ENCODE results near the gene RARG.

Gene RARG

GRCh38 chr12:53222806-53223261 lies 9.2 kb downstream of the RARG start:
- no peak for DNase-seq

DNA sequence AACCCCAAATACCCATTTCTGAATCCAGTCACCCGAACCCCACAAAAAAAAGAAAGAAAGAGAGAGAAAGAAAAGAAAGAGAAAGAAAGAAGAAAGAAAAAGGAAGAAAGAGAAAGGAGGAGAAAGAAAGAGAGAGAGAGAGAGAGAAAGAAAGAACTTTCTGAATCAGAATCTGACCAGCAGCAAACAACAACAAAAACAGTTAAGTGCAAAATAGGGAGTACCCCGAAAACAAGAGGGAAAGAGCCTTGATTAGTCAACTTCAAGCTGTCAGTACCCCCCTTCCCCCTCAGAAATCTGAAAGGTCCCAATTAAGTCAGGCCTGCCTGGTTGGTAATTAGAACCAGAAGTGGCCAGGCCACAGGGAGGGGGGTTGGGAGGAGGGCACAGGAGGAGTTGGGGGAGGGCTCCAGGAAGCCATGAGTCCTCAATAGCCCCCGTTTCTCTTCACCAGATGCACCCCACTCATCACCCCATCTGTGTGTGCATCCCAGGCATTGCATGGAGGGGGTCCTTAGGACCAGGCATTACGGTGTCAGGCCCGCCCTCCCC lies 9.8 kb downstream of the RARG start:
- DNase-seq, result no peak

GRCh38 chr12:53221203-53222080 lies 10.6 kb downstream of the RARG start:
- peak; percentile 56 for DNase-seq

DNA sequence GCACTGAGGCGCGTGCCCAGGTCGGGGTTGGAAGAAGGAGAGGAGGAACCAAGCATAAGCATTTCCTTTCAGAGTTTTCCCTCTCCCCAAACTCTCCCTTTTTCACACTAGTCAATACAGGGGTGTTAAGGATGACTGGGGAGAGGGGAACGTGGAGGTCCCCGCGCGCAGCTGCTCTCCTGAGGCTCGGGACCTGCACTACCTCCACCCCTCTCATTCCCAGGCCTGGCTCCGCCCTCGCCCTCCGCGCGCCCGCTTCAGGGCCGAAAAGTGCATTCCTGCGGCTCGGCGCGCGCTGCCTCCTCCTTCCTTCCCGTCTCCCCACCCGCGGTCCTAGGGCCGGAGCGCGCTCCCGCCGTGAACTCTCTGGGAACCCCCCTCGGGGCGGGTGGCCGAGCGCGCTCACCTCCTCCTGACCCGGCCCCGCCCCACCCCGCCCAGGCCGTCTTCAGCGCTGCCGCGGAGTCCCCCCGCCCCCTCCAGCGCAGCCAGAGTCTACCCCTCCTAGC lies 11.3 kb downstream of the RARG start:
- peak; percentile 66 for DNase-seq

- DNase-seq, result peak; percentile 66
These were observed 11.9 kb downstream of the RARG start for GRCh38 chr12:53219956-53220693.

DNA sequence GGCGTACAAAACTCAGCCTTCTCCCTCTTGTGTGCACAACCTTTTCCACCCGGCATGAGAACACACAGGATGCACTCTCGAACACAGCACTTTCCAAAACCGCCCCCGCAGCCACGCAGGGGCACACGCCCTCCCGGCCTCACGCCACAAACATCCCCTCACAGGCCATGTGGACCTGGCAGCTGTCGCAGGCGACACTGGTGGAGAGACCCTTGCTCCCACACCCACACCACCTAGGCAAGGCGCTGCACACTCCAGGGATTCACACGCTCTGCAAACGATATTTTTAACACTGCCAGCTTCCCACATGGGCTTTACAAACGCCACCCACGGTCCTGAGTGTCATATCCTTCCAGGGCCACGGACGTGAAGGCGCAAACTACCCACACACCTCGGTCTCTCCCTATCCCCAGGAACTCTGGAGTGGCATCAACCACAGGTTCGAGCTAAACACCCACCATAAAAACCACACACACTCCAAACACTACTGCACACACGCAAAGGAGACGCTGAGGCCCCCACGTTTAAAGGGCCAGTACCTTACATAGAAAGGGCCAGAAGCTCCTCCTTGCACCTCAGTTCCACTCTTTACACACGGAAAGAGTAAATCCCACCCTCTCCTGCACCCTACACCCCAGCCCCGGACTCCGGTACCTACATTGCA lies 12.6 kb downstream of the RARG start:
- DNase-seq, result peak; percentile 59

DNA sequence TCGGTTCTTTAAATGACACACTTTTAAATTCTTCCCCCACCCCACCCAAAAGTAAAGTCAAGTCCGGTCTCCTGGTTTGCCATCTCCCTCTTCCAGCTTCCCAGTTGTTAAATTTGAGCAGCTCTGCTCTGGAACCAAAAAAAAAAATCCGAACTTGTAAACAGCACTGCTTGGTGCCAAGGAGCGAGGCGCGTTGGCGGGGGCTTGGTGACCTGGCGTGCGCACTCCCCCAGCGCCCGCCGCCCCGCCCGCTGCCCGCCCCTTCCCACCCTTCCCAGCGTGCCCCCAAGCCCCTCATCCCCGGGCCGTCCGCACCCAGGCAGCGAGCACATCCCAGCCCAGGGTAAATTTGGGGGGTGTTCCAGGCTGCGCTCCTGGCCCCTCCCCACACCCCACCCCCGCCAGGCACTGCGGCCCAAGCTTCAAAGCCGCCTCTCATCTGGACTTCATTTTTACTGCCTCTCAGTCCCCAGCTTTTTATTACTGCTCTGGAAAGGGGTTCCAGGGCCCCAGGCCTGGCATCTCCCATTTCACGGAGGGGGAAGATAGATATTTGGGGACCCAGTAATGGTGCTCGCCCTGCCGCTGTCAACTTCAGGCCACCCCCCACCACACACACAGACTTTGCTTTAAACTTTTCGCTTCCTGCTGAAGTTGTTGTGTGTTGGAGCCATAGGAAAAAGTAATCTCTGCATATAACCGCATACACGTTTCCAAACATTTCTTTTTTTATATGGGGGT lies 13.3 kb downstream of the RARG start:
- DNase-seq, result no peak

DNA sequence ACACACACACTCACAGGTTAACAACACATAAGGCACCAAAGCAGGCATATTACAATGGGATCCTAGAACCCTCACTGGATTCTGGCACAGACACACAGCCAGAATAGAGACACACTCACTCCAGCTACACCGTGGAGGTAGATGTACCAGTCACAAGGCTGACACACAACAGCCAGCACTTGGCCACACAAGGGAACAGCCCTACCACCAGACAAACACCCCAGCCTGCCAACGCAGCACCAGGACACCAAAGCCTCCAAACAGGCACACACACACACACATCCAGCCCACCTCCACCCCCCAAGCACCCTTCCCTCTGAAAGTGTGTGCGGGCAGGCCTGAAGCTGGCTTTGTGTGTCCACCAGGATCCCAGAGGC lies 14.1 kb downstream of the RARG start:
- no peak for DNase-seq

DNA sequence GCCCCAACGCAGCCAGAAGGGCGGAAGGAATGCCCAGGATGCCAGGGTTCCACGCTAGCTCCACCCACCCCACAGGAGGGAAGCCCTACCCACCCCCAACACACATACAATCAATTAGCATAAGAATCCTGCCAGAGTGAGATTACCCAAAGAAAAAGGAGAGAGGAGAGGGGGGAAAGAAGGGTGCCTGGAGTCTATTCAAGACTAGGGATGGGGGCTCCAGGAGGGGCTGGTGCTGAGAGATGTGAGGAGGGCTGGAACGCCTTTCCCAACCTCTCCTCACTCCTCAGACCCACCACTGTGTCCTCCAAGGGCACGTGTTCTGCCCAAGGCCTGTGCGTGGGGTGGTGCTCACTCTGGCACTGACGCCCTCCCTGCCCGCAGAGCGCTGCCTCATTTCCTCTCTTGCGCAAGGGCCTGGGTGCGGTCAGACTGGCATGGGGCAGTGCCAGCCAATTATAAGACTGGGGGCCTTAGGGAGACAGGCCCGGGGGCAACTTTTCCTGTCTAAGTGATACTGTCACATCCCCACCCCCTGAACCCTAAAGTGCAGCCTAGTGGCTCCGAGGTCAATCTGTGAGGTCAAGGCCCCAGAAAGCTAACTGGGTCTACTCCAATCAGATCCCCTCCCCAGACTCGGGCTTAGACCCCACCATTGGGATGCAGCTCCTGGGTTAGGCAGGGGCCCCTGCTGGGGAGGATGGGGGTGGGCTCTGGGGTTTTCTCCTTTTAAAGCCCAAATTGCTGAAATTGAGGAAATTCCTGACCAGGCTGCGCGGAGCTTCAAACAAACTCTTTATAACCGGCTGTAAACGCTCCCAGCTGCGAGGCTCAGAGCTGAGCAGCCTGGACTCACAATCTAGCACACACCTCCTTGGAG lies 14.7 kb downstream of the RARG start:
- peak; percentile 54 for DNase-seq

GRCh38 chr12:53215497-53215896 lies 16.5 kb downstream of the RARG start:
- DNase-seq, result no peak

DNA sequence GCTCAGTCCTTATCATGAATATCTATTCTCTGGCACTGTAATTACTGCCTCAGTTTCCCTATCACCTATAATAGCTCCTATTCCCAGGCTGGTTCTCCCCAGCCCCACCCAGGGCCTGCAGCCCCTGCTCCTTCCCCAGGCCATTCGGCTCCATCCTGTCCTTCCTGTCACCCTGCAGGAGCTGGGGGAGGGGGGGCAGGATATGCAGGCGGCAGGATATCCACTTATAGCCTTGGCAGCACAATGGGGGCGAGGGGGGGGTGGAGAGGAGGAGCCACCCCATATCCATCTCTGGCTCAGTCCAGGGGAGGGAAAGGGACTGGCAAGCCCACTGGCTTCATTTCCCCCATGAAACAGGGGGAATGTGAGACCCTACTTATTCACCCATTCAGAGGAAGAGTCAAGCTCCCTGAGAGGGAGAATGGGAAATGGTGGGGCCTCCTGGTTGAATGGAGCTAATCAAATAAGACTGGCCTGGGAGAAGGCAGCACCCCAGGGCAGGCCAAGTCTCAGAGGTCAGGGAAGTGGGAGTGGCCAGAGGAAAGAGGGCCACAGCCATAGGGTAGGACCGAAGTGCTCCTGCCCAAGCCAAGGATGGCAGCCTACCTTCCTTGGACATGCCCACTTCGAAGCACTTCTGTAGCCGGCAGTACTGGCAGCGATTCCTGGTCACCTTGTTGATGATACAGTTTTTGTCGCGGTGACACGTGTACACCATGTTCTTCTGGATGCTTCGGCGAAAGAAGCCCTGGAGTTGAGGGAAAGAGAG lies 17.1 kb downstream of the RARG start:
- no peak for DNase-seq

- DNase-seq, result no peak
These were observed 17.8 kb downstream of the RARG start for GRCh38 chr12:53214221-53214620.

- peak; percentile 89 for DNase-seq
These were observed 18.7 kb downstream of the RARG start for GRCh38 chr12:53213348-53213747.

DNA sequence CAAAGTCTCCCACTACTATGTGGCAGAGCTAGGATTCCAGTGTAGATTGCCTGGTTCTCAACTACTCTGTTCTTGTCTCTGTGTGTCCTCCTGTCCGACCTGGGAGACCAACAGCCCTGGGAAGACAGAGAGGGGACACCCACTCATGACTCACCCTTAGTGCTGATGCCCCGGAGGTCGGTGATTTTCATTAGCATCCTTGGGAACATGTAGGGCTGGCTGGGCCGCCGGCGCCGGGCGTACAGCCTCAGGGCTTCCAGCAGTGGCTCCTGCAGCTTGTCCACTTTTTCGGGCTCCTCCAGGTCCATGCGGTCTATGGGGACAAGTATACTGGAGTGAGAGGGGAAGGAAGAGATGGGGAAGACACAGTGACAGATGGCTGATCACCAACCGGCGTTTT lies 19.1 kb downstream of the RARG start:
- DNase-seq, result no peak

DNA sequence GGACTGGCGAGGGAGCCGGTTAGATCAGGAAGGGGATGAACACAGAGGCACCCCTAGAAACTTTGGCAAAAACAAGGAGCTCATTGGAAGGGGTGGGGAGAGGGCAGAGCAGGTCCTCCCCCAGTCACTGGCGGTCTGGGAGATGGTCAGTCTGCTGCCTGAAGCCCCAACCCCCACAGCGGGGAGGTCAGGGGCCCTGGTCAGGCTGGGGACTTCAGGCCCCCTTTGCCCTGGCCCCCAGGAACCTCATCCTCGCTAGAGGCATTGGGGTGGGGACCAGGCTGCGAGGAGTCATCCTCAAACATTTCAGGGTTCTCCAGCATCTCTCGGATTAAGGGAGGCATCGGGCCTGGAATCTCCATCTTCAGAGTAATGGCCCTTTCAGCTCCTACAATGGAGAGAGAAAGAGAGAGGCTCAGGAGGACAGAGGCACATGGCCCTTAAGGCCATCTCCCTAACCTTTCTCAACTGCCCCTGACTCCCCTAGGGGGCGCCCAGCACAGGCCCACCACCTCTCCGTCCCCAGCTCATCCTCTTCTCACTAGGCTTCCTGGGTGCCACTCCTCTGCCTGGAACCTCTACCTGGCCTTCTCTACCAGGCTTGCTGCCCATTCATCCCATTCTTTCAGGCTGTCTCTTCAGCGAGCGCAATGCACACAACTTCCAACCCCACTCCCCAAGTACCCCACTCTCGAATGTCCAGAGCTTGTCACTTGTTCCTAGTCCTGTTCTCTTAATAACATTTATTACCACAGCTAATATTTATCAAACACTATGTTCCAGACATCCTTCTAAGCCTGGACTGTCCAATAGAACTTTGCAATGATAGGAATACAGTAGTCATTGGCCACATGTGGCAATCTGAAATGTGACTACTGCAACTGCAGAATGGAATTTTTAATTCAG lies 20.3 kb downstream of the RARG start:
- no peak for DNase-seq

GRCh38 chr12:53210843-53211242 lies 21.2 kb downstream of the RARG start:
- no peak for DNase-seq

GRCh38 chr12:53208877-53209463 lies 23.0 kb downstream of the RARG start:
- DNase-seq, result no peak

DNA sequence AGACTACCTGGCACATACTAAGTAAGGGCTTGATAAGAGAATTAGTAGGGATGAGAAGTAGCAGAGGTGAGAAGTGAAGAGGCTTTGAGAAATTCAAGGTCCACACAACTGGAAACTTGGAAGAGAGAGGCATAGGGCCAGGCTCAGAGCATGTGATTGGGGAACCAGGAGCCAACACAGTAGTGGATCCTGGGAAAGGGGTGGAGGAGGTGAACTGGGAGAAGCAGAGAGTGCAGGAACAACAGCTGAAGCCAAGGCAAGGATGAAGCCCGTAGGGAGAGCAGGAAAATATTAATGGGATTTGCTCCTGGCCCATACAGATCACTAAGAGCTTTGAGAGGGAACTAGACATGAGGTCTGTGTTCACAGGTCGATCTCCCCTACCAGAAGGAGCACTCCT lies 23.6 kb downstream of the RARG start:
- no peak for DNase-seq

DNA sequence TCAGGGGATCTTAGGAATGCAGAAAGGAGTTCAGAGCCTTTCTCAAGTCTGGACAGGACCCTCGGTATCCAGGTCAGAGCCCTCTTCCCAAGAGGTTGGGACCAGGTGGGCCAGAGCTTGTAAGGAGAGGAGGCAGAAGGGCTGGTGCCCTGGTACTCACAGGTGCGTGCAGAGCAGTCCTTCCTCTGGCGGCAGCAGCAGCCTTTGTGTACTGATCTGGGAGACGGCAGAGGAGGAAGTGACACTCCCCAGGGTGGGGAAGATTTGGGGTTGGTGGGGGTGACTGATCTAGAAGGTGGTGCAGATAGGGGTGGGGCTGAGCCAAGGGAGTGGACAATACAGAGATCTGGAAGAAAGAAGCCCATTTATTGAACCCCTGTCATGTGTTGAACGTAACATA lies 25.0 kb downstream of the RARG start, which contains the start of gene ITGB7:
ITGB7 (minus strand) TSS at position 210 of the 400 bp plus-strand sequence. CDS start 6,808 bp downstream, outside the sequence.
- no peak for DNase-seq
